Common myeloid progenitor, CD34-positive (primary cell): Measurements from ENCODE around the gene FLYWCH2.

Source experiments
- CTCF ChIA-PET: fragments of 350-600 bp; sonication (Branson Sonifier 250); formaldehyde crosslinking; loops from one replicate; lab custom pipeline; 2021; ENCODE audit warnings: antibody characterized with exemption; lab: Charles Lee
- POLR2A ChIA-PET: fragments of 350-600 bp; sonication (Branson Sonifier 250); formaldehyde crosslinking; loops from one replicate; lab custom pipeline; 2021; ENCODE audit warnings: antibody characterized with exemption; lab: Charles Lee
- DNase-seq, 3 donors: peaks; one replicate each; pipeline versions ENCODE4 v3.0.0 to v3.0.0-alpha.2; 2013
- H3K27ac ChIP-seq, 2 experiments: 1 replicate in 1 of 2; 2 replicates in 1 of 2; pipeline ENCODE4 v1.7.0; 2013; ENCODE audit warnings: inconsistent platforms in 2 of 2, low read length in 2 of 2, mild to moderate bottlenecking in 2 of 2, low read depth in 1 of 2, moderate library complexity in 1 of 2; ENCODE audit not compliant: severe bottlenecking in 2 of 2, insufficient read depth in 1 of 2, poor library complexity in 1 of 2
- H3K27me3 ChIP-seq, 5 experiments: replicated peaks in 2 of 5; 1 replicate in 3 of 5; 2 replicates in 2 of 5; pipeline versions ENCODE4 v1.6.1 to v1.7.0; 2013; ENCODE audit warnings: low read length in 4 of 5, mild to moderate bottlenecking in 2 of 5, moderate library complexity in 2 of 5, inconsistent platforms in 1 of 5; ENCODE audit not compliant: insufficient read depth in 5 of 5, control insufficient read depth in 4 of 5
- H3K36me3 ChIP-seq, 4 experiments: 1 replicate in 2 of 4; 2 replicates in 2 of 4; pipeline versions ENCODE4 v1.6.1 to v1.7.0; 2013; ENCODE audit warnings: low read length in 3 of 4, control low read depth in 1 of 4, mild to moderate bottlenecking in 1 of 4; ENCODE audit not compliant: control insufficient read depth in 4 of 4, insufficient read depth in 4 of 4
- H3K4me1 ChIP-seq, 4 experiments: 1 replicate in 3 of 4; 2 replicates in 1 of 4; pipeline versions ENCODE4 v1.6.1 to v1.7.1; 2013; ENCODE audit warnings: low read length in 3 of 4, mild to moderate bottlenecking in 3 of 4, control low read depth in 1 of 4, inconsistent platforms in 1 of 4, moderate library complexity in 1 of 4; ENCODE audit not compliant: control insufficient read depth in 4 of 4, insufficient read depth in 4 of 4; ENCODE audit errors: control extremely low read depth in 1 of 4
- H3K4me3 ChIP-seq, 7 experiments: 1 replicate in 4 of 7; 2 replicates in 3 of 7; pipeline versions ENCODE4 v1.5.1 to v1.7.0; 2013; ENCODE audit warnings: mild to moderate bottlenecking in 7 of 7, low read length in 6 of 7, moderate library complexity in 6 of 7, inconsistent platforms in 2 of 7, low read depth in 2 of 7, control low read depth in 1 of 7; ENCODE audit not compliant: insufficient read depth in 4 of 7, control insufficient read depth in 1 of 7; ENCODE audit errors: extremely low read depth in 1 of 7
- H3K9me3 ChIP-seq, 5 experiments: 1 replicate in 4 of 5; 2 replicates in 1 of 5; pipeline versions ENCODE4 v1.6.1 to v1.7.1; 2013; ENCODE audit warnings: low read length in 4 of 5, mild to moderate bottlenecking in 2 of 5, inconsistent platforms in 1 of 5, low read depth in 1 of 5, moderate library complexity in 1 of 5; ENCODE audit not compliant: control insufficient read depth in 4 of 5, insufficient read depth in 2 of 5; ENCODE audit errors: control extremely low read depth in 1 of 5
- WGBS: methylation state at CpG from one replicate; pipeline ENCODE4 v1.1.5; 2013; ENCODE audit not compliant: insufficient coverage; 5-methylcytosine and 5-hydroxymethylcytosine counted together

The FLYWCH2 gene

DNA sequence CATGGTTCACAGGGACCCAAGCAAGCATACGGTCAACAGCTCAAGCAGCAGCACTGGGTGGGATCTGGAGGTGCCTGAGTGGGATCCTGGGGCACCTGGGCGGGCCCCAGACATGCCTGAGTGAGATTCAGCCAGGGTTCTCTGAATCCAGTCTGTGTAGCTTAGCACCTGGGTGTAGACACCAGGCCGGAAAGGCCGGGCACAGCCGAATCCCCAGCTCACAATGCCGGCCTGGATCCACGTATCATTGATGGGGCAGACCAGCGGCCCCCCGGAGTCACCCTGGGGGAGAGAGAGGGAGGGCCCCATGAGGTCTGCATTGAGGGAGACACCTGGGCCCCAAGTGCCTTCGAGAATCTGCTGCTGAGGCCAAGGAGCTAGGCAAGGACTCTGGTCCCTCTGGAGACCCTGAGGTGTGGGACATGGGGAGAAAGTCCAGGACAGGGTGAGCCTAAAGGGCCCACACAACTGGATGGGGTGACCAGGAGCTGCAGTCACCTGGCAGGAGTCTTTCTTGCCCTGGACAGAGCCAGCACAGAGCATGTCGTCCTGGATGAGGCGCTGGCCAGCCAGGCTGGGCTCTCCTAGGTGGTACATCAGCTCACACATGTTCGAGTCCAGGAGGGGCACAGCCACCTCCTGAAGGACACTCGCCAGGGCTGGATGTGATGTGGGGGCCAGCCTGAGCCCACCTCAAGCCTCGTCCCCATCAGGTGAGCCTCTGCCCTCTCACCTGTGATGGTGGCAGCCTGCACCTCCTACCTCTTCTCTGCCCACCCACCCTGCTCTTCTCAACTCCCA is 43.2 kb upstream of the FLYWCH2 start:
- Histone ChIP-seq H3K36me3 (no peaks in the 10 kb centered on the region), H3K27ac (no peak overlapping the region), H3K27me3 (no peaks in the 10 kb centered on the region), H3K4me3 (no peak overlapping the region), H3K9me3 (no peaks in the 10 kb centered on the region), H3K4me1 (peaks cover 0 to 31% (median 25%) of the 10 kb centered on the region in 4 experiments)
- ChIA-PET POLR2A (interaction anchor here (1.0 kb wide), 1 partner anchor 28 kb away, joined by 7 read pairs; no protein-coding TSS in a partner anchor), CTCF (interaction anchor here (0.7 to 3.8 kb wide), 28 partner anchors 9 to 119 kb away, joined by 3 to 47 read pairs (median 4); partner anchors contain the start of genes FLYWCH1, FLYWCH2, PRSS22 and ZG16B)
- 90% methylated on average over 14 of the region's 15 CpGs for WGBS
- no peak for DNase-seq

DNA sequence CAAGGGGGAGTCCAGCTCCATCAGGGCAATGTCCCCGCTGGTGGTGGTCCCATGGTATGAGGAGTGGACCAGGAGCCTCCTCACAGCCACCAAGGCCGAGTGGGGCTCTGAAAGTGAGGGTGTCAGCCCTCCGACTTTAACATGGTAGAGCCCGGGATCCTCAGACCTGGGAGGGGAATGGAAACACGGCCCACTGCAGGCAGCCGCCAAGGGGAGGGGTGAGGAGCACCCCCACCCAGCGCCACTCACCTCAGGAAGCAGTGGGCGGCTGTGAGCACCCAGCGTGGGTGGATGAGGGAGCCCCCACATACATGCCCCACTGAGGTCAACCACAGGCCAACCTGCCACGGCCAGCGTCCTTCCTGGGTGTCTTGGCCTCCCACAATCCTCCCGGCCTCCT is 42.1 kb upstream of the FLYWCH2 start:
- H3K36me3 ChIP-seq: no peaks in the 10 kb centered on the region
- no peaks in the 10 kb centered on the region for H3K27me3 ChIP-seq
- POLR2A ChIA-PET: no interaction called here
- H3K9me3 ChIP-seq: no peaks in the 10 kb centered on the region
- no peak for DNase-seq
- peaks cover 0 to 31% (median 23%) of the 10 kb centered on the region in 4 experiments for H3K4me1 ChIP-seq
- no peak overlapping the region for H3K27ac ChIP-seq
- WGBS: 72% methylated on average over 9 of the region's 12 CpGs
- no peak overlapping the region for H3K4me3 ChIP-seq
- CTCF ChIA-PET: interaction anchor here (1.0 to 3.8 kb wide), 6 partner anchors 8 to 78 kb away, joined by 3 to 47 read pairs (median 12); no protein-coding TSS in a partner anchor

DNA sequence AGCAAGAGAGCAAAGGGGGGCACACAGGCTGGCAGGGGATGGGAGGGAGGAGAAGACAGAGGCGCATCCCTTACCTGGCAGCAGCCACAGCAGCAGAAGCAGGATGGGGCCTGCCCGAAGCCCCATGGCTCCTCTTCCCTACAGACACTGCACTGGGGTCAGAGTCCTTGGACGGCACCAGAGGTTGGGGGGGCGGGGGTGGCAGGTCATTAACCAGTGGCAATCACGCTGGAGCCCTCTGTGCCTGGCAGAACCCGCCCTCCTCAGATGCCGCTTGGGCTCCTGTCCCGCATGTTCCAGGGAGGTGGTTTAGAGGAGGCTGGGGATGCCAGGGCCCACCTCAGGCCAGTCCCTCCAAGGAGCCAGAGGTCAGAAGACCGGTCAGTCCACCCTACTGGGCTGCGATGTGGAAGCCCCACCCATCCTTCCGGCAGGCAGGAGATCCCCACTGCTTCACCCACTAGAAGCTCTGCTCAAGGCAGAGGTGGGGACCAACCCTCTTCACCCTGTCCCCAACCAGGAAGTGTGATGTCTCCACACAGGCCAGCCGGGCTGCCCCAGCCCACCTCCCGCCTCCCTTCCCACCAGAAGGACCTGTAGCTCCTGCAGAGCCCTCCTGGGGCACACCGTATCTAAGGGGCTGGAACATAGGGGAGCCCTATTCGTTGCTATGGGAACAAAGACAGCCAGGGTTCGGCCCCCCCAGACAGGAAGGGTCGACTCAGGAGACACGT is 41.2 kb upstream of the FLYWCH2 start:
- Histone ChIP-seq H3K27ac (no peak overlapping the region), H3K4me1 (peaks cover 0 to 29% (median 20%) of the 10 kb centered on the region in 4 experiments), H3K27me3 (peaks cover 0 to 2% (median 0%) of the 10 kb centered on the region in 5 experiments), H3K4me3 (peak overlapping the region in 3 of 7 experiments; percentile 2 to 65 (median 37)), H3K9me3 (no peaks in the 10 kb centered on the region), H3K36me3 (no peaks in the 10 kb centered on the region)
- ChIA-PET POLR2A (no interaction called here), CTCF (interaction anchor here (0.6 to 4.7 kb wide), 9 partner anchors 12 to 80 kb away, joined by 3 to 46 read pairs (median 6); partner anchors contain the start of gene ZG16B)
- no peak for DNase-seq
- 72% methylated on average over 12 of the region's 18 CpGs for WGBS

- WGBS: 29% methylated on average over 36 of the region's 40 CpGs
- H3K27me3 ChIP-seq: peaks cover 0 to 3% (median 0%) of the 10 kb centered on the region in 5 experiments
- CTCF ChIA-PET: interaction anchor here (0.6 to 4.7 kb wide), 10 partner anchors 11 to 80 kb away, joined by 3 to 46 read pairs (median 6); partner anchors contain the start of gene ZG16B
- peak overlapping the region in 4 of 7 experiments; percentile 2 to 65 (median 28) for H3K4me3 ChIP-seq
- POLR2A ChIA-PET: interaction anchor here (1.3 kb wide), 1 partner anchor 26 kb away, joined by 4 read pairs; no protein-coding TSS in a partner anchor
- no peak overlapping the region for H3K27ac ChIP-seq
- peak; percentile 40 to 62 (median 51) for DNase-seq
- H3K4me1 ChIP-seq: peaks cover 0 to 29% (median 20%) of the 10 kb centered on the region in 4 experiments
- H3K36me3 ChIP-seq: no peaks in the 10 kb centered on the region
- H3K9me3 ChIP-seq: no peaks in the 10 kb centered on the region
These were observed 40.5 kb upstream of the FLYWCH2 start for GRCh38 chr16:2842340-2843000.

GRCh38 chr16:2843526-2843925 is 39.5 kb upstream of the FLYWCH2 start:
- POLR2A ChIA-PET: interaction anchor here (1.3 kb wide), 1 partner anchor 25 kb away, joined by 4 read pairs; no protein-coding TSS in a partner anchor
- H3K9me3 ChIP-seq: no peaks in the 10 kb centered on the region
- H3K27me3 ChIP-seq: peaks cover 0 to 3% (median 0%) of the 10 kb centered on the region in 5 experiments
- H3K36me3 ChIP-seq: no peaks in the 10 kb centered on the region
- 93% methylated on average over 8 of the region's 8 CpGs for WGBS
- H3K4me3 ChIP-seq: no peak overlapping the region
- no peak overlapping the region for H3K27ac ChIP-seq
- CTCF ChIA-PET: interaction anchor here (0.6 to 4.7 kb wide), 5 partner anchors 10 to 32 kb away, joined by 3 to 46 read pairs (median 6); no protein-coding TSS in a partner anchor
- no peak for DNase-seq
- peaks cover 0 to 29% (median 20%) of the 10 kb centered on the region in 4 experiments for H3K4me1 ChIP-seq

DNA sequence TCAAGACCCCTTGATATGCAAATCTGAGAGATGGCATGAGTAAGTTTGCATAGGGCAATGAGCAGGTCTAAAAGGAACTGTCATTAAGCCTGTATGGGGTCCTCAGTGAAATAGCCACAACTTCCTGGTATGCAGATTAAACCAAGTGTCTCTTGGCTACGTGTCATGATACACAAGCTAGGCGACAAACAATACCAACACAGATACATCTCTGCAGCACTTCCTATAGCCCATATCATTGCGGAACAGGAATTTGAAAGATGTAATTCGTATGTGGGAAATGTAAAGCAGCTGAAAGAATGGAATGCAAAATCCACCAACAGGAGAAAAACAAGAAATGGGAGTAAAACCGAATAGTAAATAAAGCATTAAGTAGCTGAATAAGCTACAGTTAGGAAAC is 37.9 kb upstream of the FLYWCH2 start:
- no peak overlapping the region for H3K27ac ChIP-seq
- DNase-seq: no peak
- no peak overlapping the region for H3K4me3 ChIP-seq
- H3K36me3 ChIP-seq: no peaks in the 10 kb centered on the region
- H3K4me1 ChIP-seq: peaks cover 0 to 25% (median 17%) of the 10 kb centered on the region in 4 experiments
- 77% methylated on average over 4 of the region's 5 CpGs for WGBS
- H3K9me3 ChIP-seq: no peaks in the 10 kb centered on the region
- H3K27me3 ChIP-seq: peaks cover 0 to 12% (median 3%) of the 10 kb centered on the region in 5 experiments
- ChIA-PET CTCF (interaction anchor here (0.6 to 4.7 kb wide), 8 partner anchors 9 to 82 kb away, joined by 3 to 46 read pairs (median 4); no protein-coding TSS in a partner anchor), POLR2A (no interaction called here)
